AG04449 (cell line): ENCODE results near the gene INF2.

Experiments
- CTCF ChIA-PET: fragments of 350-600 bp; formaldehyde crosslinking; extraction: SDS; loops from one replicate; lab custom pipeline; 2021; ENCODE audit warnings: antibody characterized with exemption; lab: Yijun Ruan, JAX
- POLR2A ChIA-PET: fragments of 400-600, 350-600 bp; formaldehyde crosslinking; extraction: SDS; loops from one replicate; lab custom pipeline; 2020; ENCODE audit warnings: antibody characterized with exemption, inconsistent platforms; lab: Yijun Ruan, JAX
- DNase-seq: peaks from one replicate; pipeline ENCODE4 v3.0.0-alpha.2; 2010; ENCODE audit warnings: low read depth, low spot score
- H3K4me3 ChIP-seq: 2 replicates; pipeline ENCODE4 v1.5.1; 2011; ENCODE audit warnings: low read depth, mild to moderate bottlenecking, control low read depth, low read length
- TF ChIP-seq, protein P1 (sequence below): IDR thresholded peaks from one replicate; pipeline ENCODE4 v1.5.1; 2011; ENCODE audit warnings: mild to moderate bottlenecking, moderate library complexity, low read length, control low read depth, inconsistent platforms; ENCODE audit not compliant: insufficient read depth; ENCODE audit errors: missing control alignments

The INF2 gene

DNA sequence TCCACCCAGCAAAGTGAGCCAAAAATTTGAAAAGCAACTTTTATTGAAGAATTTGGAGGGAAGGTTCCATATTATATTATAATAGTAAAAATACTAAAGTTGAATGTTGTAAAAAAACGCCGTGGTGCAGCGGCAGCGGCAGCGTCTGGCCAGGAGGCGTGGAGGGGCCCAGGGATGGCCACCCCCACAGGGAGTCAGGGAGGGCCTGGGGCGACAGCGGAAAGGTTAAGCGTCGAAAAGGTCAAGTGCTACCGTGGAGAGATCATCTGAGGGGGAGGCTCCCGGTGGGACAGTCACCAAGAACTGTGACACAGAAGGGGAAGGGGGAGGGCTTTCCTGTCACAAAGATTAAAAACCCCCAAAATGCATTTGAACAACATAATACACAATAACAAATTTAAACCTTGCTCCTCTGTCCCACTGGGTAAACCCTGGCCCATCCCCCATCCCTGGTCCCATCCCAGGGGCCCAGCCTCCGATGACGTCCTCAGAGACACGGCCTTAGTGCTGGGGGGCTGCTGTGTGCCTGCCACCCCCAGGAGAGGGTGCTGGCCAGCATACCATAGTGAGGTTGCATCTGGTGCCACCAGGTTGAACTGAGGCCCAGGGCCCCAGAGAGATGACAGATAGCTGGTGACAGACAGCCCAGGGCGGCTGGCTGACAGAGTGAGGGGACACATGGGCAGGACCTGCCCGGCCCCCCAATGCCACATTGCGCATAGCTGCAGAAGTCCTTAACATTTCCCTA lies 80.1 kb downstream of the INF2 start:
- ChIA-PET CTCF (interaction anchor here (0.7 to 9.5 kb wide), 34 partner anchors 8 to 323 kb away, joined by 3 to 166 read pairs (median 5); partner anchors contain the start of genes AKT1, SIVA1 and ZBTB42), POLR2A (interaction anchor here (1.5 kb wide), 1 partner anchor 57 kb away, joined by 4 read pairs; no protein-coding TSS in a partner anchor)
- DNase-seq: no peak
- H3K4me3 ChIP-seq: no peak overlapping the region
- TF ChIP-seq, protein P1, sequence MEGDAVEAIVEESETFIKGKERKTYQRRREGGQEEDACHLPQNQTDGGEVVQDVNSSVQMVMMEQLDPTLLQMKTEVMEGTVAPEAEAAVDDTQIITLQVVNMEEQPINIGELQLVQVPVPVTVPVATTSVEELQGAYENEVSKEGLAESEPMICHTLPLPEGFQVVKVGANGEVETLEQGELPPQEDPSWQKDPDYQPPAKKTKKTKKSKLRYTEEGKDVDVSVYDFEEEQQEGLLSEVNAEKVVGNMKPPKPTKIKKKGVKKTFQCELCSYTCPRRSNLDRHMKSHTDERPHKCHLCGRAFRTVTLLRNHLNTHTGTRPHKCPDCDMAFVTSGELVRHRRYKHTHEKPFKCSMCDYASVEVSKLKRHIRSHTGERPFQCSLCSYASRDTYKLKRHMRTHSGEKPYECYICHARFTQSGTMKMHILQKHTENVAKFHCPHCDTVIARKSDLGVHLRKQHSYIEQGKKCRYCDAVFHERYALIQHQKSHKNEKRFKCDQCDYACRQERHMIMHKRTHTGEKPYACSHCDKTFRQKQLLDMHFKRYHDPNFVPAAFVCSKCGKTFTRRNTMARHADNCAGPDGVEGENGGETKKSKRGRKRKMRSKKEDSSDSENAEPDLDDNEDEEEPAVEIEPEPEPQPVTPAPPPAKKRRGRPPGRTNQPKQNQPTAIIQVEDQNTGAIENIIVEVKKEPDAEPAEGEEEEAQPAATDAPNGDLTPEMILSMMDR: no peak

DNA sequence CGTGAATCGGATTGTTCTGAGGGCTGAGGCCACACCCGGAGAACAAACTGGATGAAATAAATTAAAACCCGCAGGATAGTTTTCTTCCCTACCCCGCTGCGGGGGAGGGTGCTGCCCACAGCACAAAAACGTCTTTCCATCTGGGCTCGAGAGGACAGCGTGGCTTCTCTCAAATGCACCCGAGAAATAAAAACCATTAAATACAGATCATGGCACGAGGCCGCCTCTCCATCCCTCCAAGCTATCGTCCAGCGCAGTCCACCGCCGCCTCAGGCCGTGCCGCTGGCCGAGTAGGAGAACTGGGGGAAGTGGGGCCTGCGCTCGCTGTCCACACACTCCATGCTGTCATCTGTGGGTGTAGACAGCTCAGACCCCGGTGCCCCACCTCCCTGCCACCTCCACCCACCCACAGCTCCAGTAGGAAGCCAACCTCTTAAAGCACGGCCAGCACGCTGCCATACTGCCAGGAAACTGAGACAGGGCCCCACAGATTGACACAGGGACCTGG lies 80.7 kb downstream of the INF2 start:
- H3K4me3 ChIP-seq: no peak overlapping the region
- TF ChIP-seq, protein P1: no peak
- no peak for DNase-seq
- POLR2A ChIA-PET: interaction anchor here (1.6 kb wide), 1 partner anchor 17 kb away, joined by 5 read pairs; the partner anchor contains the start of gene SIVA1
- CTCF ChIA-PET: interaction anchor here (0.7 to 9.5 kb wide), 15 partner anchors 9 to 131 kb away, joined by 3 to 166 read pairs (median 3); partner anchors contain the start of genes AKT1 and SIVA1

DNA sequence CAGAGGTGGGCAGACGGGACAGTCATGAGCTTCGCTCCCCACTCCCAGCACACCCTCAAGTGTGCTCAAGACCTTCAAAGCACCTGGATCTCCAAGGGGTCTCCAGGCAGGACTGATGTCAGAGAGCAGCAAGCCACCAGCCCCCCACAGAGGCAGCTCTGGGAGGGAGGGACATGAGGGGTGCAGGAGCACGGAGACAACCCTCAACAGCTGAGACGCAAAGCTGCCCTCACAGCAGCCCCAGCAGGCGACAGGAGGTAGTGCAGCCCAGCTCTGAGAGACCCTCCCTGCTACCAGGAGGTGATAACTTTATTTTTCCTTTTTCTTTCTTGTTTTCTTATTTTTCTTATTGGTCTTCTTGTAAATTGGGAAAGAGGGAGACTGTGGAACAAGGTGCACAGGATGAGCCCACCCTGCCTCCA lies 81.4 kb downstream of the INF2 start:
- POLR2A ChIA-PET: interaction anchor here (1.6 kb wide), 1 partner anchor 18 kb away, joined by 5 read pairs; the partner anchor contains the start of gene SIVA1
- TF ChIP-seq, protein P1: peak; percentile 58
- no peak for DNase-seq
- CTCF ChIA-PET: interaction anchor here (0.7 to 9.5 kb wide), 13 partner anchors 9 to 131 kb away, joined by 3 to 166 read pairs (median 3); partner anchors contain the start of gene AKT1
- H3K4me3 ChIP-seq: no peak overlapping the region

DNA sequence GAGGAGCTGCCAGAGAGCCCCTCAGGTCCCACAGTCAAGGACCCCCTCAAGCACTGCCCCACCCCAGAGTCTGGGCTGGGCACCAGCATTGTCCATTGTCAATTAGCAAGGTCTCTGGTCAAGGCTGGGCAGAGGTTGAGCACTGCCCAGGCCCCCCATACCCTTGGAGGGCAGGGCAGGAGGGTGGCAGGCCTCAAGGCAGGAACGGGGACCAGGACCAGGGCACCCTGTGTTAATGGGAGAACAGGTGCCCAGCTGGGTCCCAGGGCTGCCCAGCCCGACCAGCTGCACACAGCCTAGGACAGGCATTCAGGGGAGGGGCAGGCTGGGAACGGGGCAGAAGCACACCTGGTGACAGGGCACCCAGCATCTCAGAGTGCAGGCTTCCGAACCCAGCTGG lies 82.0 kb downstream of the INF2 start:
- CTCF ChIA-PET: interaction anchor here (0.9 to 9.5 kb wide), 8 partner anchors 9 to 56 kb away, joined by 3 to 166 read pairs (median 10); partner anchors contain the start of gene AKT1

More for the DNA sequence above, 82.0 kb downstream of the INF2 start:
- TF ChIP-seq, protein P1: no peak
- POLR2A ChIA-PET: interaction anchor here (1.6 kb wide), 1 partner anchor 18 kb away, joined by 5 read pairs; the partner anchor contains the start of gene SIVA1
- no peak for DNase-seq
- no peak overlapping the region for H3K4me3 ChIP-seq
